HG02981 (cell line): ENCODE data around the gene DDX50.
"Not testable (repeated sequence)": the region's sequence is repeated elsewhere in the genome, so short reads cannot be mapped to it uniquely, and the experiment has no call there.

Experiments
- ATAC-seq: cut with Tn5 transposase; IDR thresholded peaks from one replicate; pipeline ENCODE4 v1.9.1; 2021; ENCODE audit warnings: mild to moderate bottlenecking, moderate library complexity; ENCODE audit not compliant: unreplicated experiment

DDX50 gene

DNA sequence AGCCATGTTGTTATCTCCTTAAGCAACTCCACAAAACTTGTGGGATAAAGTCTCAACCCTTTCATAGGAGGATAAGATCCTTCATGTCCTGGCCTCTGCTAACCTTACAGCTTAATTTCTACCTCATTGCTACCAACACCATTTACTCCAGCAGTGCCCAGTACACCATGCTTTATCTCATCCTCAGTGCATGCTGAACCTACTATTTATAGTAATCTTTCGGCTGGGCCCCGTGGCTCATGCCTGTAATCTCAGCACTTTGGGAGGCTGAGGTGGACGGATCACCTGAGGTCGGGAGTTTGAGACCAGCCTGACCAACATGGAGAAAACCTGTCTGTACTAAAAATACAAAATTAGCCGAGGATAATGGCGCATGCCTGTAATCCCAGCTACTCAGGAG, 78.6 kb downstream of the DDX50 start:
- not testable (repeated sequence) for ATAC-seq

DNA sequence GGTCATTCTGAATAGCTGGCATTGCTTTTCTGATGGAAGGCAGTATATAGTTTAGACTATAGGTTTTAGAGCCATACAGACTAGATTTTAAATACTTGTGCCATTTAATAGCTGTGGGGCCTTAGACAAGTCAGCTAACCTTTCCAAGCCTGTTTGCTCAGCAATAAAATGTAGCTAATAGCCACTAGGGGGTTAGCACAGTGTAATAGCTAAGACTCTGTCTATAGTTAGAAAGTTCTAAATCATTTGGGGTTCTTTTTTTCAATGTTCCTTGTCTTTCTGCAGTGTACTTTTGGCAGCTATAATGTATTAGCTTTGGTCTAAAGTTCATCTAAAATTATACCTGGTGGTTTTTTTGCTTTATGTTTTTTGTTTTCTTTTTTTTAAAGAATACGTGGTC, 80.0 kb downstream of the DDX50 start:
- ATAC-seq, result no peak

DNA sequence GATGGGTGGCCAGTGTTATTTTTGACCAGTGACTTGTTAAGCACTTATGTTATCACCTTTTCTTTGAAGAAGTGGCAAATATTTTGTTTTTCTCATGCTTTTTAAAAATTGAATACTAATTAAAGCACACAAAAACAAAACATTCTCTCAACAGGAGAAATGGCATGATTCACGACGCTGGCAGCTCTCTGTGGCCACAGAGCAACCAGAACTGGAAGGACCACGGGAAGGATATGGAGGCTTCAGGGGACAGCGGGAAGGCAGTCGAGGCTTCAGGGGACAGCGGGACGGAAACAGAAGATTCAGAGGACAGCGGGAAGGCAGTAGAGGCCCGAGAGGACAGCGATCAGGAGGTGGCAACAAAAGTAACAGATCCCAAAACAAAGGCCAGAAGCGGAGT, 81.3 kb downstream of the DDX50 start:
- no peak for ATAC-seq

DNA sequence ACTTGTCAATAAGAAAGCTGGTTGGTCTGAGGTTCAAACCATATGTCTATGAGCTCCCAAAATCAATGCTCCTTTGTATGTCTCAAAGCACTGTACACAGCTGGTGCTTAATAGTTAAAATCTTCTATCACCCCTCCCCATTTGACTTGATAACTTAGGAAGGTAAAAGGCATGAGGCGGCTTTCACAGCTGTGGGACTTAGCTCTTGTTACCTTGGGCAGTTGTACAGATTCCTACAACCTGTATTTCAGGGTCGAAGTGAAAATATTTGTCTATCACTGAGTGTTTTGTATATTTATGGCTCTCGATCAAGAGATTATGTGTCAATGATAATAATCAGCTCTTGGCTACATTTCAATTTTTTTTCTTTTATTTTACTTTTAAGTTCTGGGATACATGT, 86.5 kb downstream of the DDX50 start:
- no peak for ATAC-seq

DNA sequence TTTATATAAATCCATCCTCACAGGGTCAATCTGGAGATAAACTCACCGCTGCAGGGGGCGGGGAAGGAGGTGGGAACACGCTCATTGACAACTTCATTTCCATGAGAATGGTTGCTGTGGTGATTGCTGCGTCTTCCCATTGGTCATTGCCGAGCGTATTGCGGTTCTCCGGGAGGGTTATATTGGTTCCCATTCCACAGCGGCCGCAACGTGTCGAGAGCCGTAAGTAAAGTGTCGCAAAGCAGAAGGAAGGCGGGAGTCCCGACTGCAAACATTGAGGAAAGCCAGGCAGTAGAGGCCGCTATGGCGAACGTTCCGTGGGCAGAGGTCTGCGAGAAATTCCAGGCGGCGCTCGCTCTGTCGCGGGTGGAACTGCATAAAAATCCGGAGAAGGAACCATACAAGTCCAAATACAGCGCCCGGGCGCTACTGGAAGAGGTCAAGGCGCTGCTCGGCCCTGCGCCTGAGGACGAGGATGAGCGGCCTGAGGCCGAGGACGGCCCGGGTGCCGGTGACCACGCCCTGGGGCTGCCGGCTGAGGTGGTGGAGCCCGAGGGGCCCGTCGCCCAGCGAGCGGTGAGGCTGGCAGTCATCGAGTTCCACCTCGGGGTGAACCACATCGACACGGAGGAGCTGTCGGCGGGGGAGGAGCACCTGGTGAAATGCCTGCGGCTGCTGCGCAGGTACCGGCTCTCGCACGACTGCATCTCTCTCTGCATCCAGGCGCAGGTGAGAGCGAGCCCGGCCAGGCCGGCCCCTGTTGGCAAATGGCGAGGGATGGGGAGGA, 87.6 kb downstream of the DDX50 start, which contains the start of gene KIFBP:
TSS of gene KIFBP (plus strand) at position 274 of the 787 bp plus-strand sequence. CDS start at position 304, 30 bp downstream.
- peak; percentile 74 for ATAC-seq

DNA sequence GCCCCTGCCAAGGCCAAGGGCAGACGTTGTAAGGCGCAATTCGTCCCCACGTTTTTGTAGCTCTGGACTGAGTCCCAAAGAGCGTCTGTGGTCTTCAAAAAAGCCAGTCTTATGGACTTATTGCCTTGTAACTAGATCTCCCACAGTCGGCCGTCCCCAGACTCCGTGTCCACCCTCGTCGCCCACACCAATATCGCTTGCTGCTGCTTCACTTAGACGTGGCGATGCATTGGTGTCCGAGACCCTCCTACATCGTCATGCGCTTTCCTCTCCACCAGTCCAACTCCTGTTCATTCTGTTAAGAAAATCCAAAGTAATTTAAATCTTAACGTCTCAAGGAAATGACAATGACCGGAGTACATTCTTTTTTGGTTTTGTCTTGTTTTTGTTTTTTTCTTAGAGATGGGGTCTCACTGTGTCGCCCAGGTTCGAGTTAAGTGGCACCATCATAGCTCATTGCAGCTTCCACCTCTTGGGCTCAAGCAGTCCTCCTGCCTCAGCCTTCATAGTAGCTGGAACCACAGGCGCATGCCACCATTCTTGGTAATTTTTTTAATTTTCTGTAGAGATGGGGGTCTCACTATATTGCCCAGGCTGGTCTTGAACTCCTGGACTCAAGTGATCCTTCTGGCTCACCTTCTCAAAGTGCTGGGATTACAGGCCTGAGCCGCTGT, 88.3 kb downstream of the DDX50 start:
- ATAC-seq, result no peak

DNA sequence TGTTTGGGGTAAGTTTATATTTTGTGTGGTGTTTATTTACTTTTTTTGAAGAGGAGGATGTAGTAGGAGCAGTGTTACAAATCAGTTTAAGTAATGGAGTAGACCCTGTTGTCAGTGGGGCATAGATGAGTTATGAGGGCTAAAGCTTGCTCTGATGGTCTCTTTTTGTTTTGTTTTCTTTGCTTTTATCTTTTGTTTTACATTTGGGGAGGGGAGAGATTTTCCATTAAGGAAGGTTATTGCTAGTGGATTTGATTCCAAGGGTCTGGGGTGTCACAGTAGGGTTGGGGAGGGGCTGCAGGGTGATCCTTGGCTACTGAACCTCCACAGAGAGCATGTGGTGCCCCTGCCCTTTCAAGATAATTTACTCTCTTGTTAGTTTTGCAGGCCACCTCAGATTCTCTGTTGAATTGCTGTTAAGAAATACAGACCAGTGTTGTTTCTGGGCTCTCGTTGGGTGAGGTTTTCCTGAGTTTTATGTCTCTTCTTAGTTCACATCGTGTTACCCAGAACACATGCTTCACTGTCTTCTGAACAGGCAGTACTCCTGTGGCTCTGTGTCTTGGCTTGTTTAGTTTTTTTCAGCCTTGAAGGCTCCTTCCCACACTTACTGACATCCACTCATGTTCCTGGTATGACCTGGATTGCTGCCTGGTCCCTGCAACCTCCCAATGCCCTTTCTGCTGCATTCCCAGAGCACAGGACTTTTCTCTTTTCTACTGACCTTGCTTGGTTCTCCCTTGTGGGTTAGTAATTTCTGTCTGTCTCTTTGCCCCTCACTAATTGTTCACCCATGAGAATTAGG, 91.7 kb downstream of the DDX50 start:
- no peak for ATAC-seq
